H1 (cell line): Measurements from ENCODE around the gene KCND1. TPM values are rescaled to one million over a fixed set of nuclear protein-coding genes. Genes with fewer than 3 reads are reported as not detected.

ENCODE experiments used
- CTCF ChIA-PET: fragments of 300-600 bp; sonication (Branson Sonifier 250); formaldehyde crosslinking; loops from one replicate; lab custom pipeline; 2021; ENCODE audit not compliant: partially characterized antibody; lab: Charles Lee
- POLR2A ChIA-PET: fragments of 300-600 bp; sonication (Branson Sonifier 250); formaldehyde crosslinking; loops from one replicate; lab custom pipeline; 2021; ENCODE audit warnings: inconsistent platforms; ENCODE audit not compliant: partially characterized antibody; lab: Charles Lee
- DNase-seq, 2 experiments: peaks; one replicate each; pipeline versions ENCODE4 v3.0.0 to v3.0.0-alpha.2; 2010 to 2022; ENCODE audit warnings: low spot score in 2 of 2, low read depth in 1 of 2, mixed read lengths in 1 of 2
- FAIRE-seq: peaks from 2 replicates; lab custom pipeline; 2011; peaks lifted over from hg19 to GRCh38; lab: Jason Lieb, UNC
- H2AFZ ChIP-seq: 2 replicates; pipeline ENCODE4 v1.8.1; 2012; ENCODE audit warnings: low read length, inconsistent platforms
- H2AK5ac ChIP-seq: 2 replicates; pipeline ENCODE4 v1.6.1; 2013; ENCODE audit warnings: low read depth, low read length
- H2BK120ac ChIP-seq: replicated peaks from 2 replicates; pipeline ENCODE3; 2013; ENCODE audit warnings: low read depth, low read length, inconsistent platforms
- H2BK12ac ChIP-seq: 2 replicates; pipeline ENCODE4 v1.6.1; 2013; ENCODE audit warnings: low read depth, low read length
- H2BK15ac ChIP-seq: 2 replicates; pipeline ENCODE4 v1.6.1; 2013; ENCODE audit warnings: low read length
- H2BK20ac ChIP-seq: 2 replicates; pipeline ENCODE4 v1.6.1; 2013; ENCODE audit warnings: low read length
- H2BK5ac ChIP-seq: 2 replicates; pipeline ENCODE4 v1.6.1; 2013; ENCODE audit warnings: low read depth, low read length
- H3K14ac ChIP-seq: 2 replicates; pipeline ENCODE4 v1.6.1; 2013; ENCODE audit warnings: inconsistent platforms; ENCODE audit not compliant: insufficient read length
- H3K18ac ChIP-seq: 2 replicates; pipeline ENCODE4 v1.6.1; 2013; ENCODE audit warnings: low read length; ENCODE audit errors: extremely low read depth
- H3K23ac ChIP-seq: 2 replicates; pipeline ENCODE4 v1.6.1; 2013; ENCODE audit warnings: inconsistent platforms; ENCODE audit not compliant: insufficient read length
- H3K23me2 ChIP-seq: 2 replicates; pipeline ENCODE4 v1.6.1; 2013; ENCODE audit warnings: low read depth, low read length
- H3K27ac ChIP-seq: 2 replicates; pipeline ENCODE4 v1.6.1; 2011; ENCODE audit warnings: low read depth, low read length, inconsistent platforms
- H3K27me3 ChIP-seq, 4 experiments: replicated peaks in 1 of 4; 1 replicate in 1 of 4; 2 replicates in 3 of 4; pipeline versions ENCODE4 v1.6.1 to v1.8.1; 2011 to 2013; ENCODE audit warnings: low read length in 3 of 4, mild to moderate bottlenecking in 3 of 4, inconsistent platforms in 2 of 4, mixed read lengths in 2 of 4, moderate library complexity in 1 of 4; ENCODE audit not compliant: control insufficient read depth in 3 of 4, insufficient read depth in 3 of 4; ENCODE audit errors: extremely low read depth in 1 of 4
- H3K36me3 ChIP-seq, 4 experiments: 2 replicates each; pipeline versions ENCODE4 v1.6.1 to v1.8.1; 2011 to 2013; ENCODE audit warnings: mild to moderate bottlenecking in 4 of 4, low read length in 3 of 4, moderate library complexity in 2 of 4, control low read depth in 1 of 4, inconsistent platforms in 1 of 4; ENCODE audit not compliant: insufficient read depth in 4 of 4, control insufficient read depth in 2 of 4
- H3K4ac ChIP-seq: replicated peaks from 2 replicates; pipeline ENCODE3; 2013; ENCODE audit warnings: low read length, low read depth, mixed read lengths, inconsistent platforms; ENCODE audit not compliant: insufficient read length
- H3K4me1 ChIP-seq, 4 experiments: replicated peaks in 1 of 4; 1 replicate in 1 of 4; 2 replicates in 3 of 4; pipeline versions ENCODE4 v1.6.1 to v1.8.1; 2011 to 2013; ENCODE audit warnings: low read length in 3 of 4, inconsistent platforms in 2 of 4, mixed read lengths in 1 of 4; ENCODE audit not compliant: insufficient read depth in 4 of 4, control insufficient read depth in 3 of 4
- H3K4me2 ChIP-seq, 2 experiments: 2 replicates each; pipeline versions ENCODE4 v1.6.1 to v1.8.1; 2011 to 2013; ENCODE audit warnings: low read depth in 2 of 2, low read length in 2 of 2, control low read depth in 1 of 2, inconsistent platforms in 1 of 2, mild to moderate bottlenecking in 1 of 2; ENCODE audit not compliant: insufficient read depth in 1 of 2
- H3K4me3 ChIP-seq, 4 experiments: fragments of 200-600, 300-600 bp in 1 of 4; sonication (generic), shearing (Covaris generic), sonication (Bioruptor Twin) in 1 of 4; 2 replicates each; pipeline versions ENCODE4 v1.5.1 to v1.8.1; 2011 to 2016; ENCODE audit warnings: low read length in 4 of 4, low read depth in 3 of 4, control low read depth in 2 of 4, inconsistent platforms in 2 of 4, mild to moderate bottlenecking in 2 of 4, mixed read lengths in 1 of 4, moderate library complexity in 1 of 4; ENCODE audit not compliant: insufficient read depth in 2 of 4; ENCODE audit errors: extremely low read depth in 1 of 4
- H3K56ac ChIP-seq: replicated peaks from 2 replicates; pipeline ENCODE3; 2013; ENCODE audit warnings: low read depth, mild to moderate bottlenecking, mixed read lengths, low read length, inconsistent platforms; ENCODE audit not compliant: insufficient read length
- H3K79me1 ChIP-seq: 2 replicates; pipeline ENCODE4 v1.6.1; 2013; ENCODE audit warnings: low read depth, low read length, control low read depth
- H3K79me2 ChIP-seq, 2 experiments: 2 replicates each; pipeline versions ENCODE4 v1.6.1 to v1.8.1; 2012 to 2013; ENCODE audit warnings: low read length in 2 of 2, mild to moderate bottlenecking in 2 of 2, inconsistent platforms in 1 of 2; ENCODE audit not compliant: insufficient read depth in 2 of 2, control insufficient read depth in 1 of 2
- H3K9ac ChIP-seq, 4 experiments: replicated peaks in 1 of 4; 1 replicate in 1 of 4; 2 replicates in 3 of 4; pipeline versions ENCODE4 v1.6.1 to v1.8.1; 2011 to 2013; ENCODE audit warnings: low read depth in 3 of 4, low read length in 3 of 4, control low read depth in 2 of 4, mild to moderate bottlenecking in 2 of 4, moderate library complexity in 2 of 4, inconsistent platforms in 1 of 4; ENCODE audit errors: extremely low read depth in 1 of 4
- H3K9me3 ChIP-seq, 2 experiments: 2 replicates each; pipeline versions ENCODE4 v1.6.1 to v1.8.1; 2012 to 2013; ENCODE audit warnings: mild to moderate bottlenecking in 2 of 2, moderate library complexity in 2 of 2, control low read depth in 1 of 2, inconsistent platforms in 1 of 2, low read depth in 1 of 2, low read length in 1 of 2, mixed read lengths in 1 of 2; ENCODE audit not compliant: insufficient read depth in 2 of 2
- H4K20me1 ChIP-seq, 2 experiments: replicated peaks in 1 of 2; 2 replicates each; pipeline versions ENCODE3 to v1.8.1; 2011 to 2013; ENCODE audit warnings: inconsistent platforms in 2 of 2, low read length in 2 of 2, mild to moderate bottlenecking in 1 of 2; ENCODE audit not compliant: insufficient read depth in 2 of 2, control insufficient read depth in 1 of 2
- H4K5ac ChIP-seq: 2 replicates; pipeline ENCODE4 v1.6.1; 2013; ENCODE audit warnings: low read length, low read depth, mixed read lengths, inconsistent platforms; ENCODE audit not compliant: insufficient read length
- H4K8ac ChIP-seq: 2 replicates; pipeline ENCODE4 v1.8.0; 2013; ENCODE audit warnings: mild to moderate bottlenecking, moderate library complexity, low read length, inconsistent platforms; ENCODE audit not compliant: insufficient read depth; ENCODE audit errors: extremely low read depth
- H4K91ac ChIP-seq: replicated peaks from 2 replicates; pipeline ENCODE3; 2013; ENCODE audit warnings: low read length, mixed read lengths, inconsistent platforms; ENCODE audit not compliant: insufficient read length
- BCL11A ChIP-seq, 2 experiments: IDR thresholded peaks; one replicate each; pipeline ENCODE4 v1.6.1; 2011; ENCODE audit warnings: low read depth in 2 of 2, low read length in 2 of 2, mild to moderate bottlenecking in 2 of 2
- CEBPB ChIP-seq: IDR thresholded peaks from 2 replicates; pipeline ENCODE4 v1.6.1; 2012; ENCODE audit warnings: low read depth, low read length
- CTBP2 ChIP-seq: IDR thresholded peaks from 2 replicates; pipeline ENCODE4 v1.7.0; 2011; ENCODE audit warnings: borderline replicate concordance, mild to moderate bottlenecking, moderate library complexity, mixed read lengths, low read length; ENCODE audit not compliant: insufficient read depth, insufficient read length
- EZH2 ChIP-seq: fragments of 200-600 bp; sonication (generic); IDR thresholded peaks from 2 replicates; pipeline ENCODE4 v1.7.1; 2012; ENCODE audit warnings: low read depth, mild to moderate bottlenecking, moderate library complexity, low read length, inconsistent platforms; ENCODE audit not compliant: severe bottlenecking
- GABPA ChIP-seq: IDR thresholded peaks from 2 replicates; pipeline ENCODE4 v1.6.1; 2011; ENCODE audit warnings: mild to moderate bottlenecking, low read length, moderate library complexity, borderline replicate concordance; ENCODE audit not compliant: insufficient read depth
- HDAC2 ChIP-seq, 2 experiments: fragments of 300-600 bp in 1 of 2; sonication (generic) in 1 of 2; IDR thresholded peaks; 2 replicates each; pipeline ENCODE4 v1.6.1; 2011 to 2012; ENCODE audit warnings: low read depth in 2 of 2, low read length in 2 of 2, mild to moderate bottlenecking in 2 of 2, moderate library complexity in 2 of 2, borderline replicate concordance in 1 of 2, inconsistent platforms in 1 of 2
- HDAC6 ChIP-seq: IDR thresholded peaks from one replicate; pipeline ENCODE4 v1.7.1; 2012; ENCODE audit warnings: low read depth, mild to moderate bottlenecking, inconsistent platforms, low read length, moderate library complexity
- RAD21 ChIP-seq, 2 experiments: IDR thresholded peaks in 1 of 2; conservative IDR thresholded peaks in 1 of 2; 2 replicates each; pipeline ENCODE4 v1.6.1; 2011; ENCODE audit warnings: low read depth in 2 of 2, low read length in 2 of 2, improper control_type of control experiment in 1 of 2, inconsistent platforms in 1 of 2, mild to moderate bottlenecking in 1 of 2, moderate library complexity in 1 of 2
- RBBP5 ChIP-seq: IDR thresholded peaks from 2 replicates; pipeline ENCODE4 v1.7.1; 2012; ENCODE audit warnings: low read depth, mild to moderate bottlenecking, inconsistent platforms, low read length, moderate library complexity, borderline replicate concordance
- RFX5 ChIP-seq: IDR thresholded peaks from 2 replicates; pipeline ENCODE4 v1.6.1; 2011; ENCODE audit warnings: low read depth, low read length, improper control_type of control experiment, borderline replicate concordance
- SIX5 ChIP-seq: IDR thresholded peaks from 2 replicates; pipeline ENCODE4 v1.6.1; 2011; ENCODE audit warnings: mild to moderate bottlenecking, low read depth, low read length
- SP1 ChIP-seq: IDR thresholded peaks from 2 replicates; pipeline ENCODE4 v1.6.1; 2011; ENCODE audit warnings: low read depth, low read length
- TAF7 ChIP-seq: optimal IDR thresholded peaks from 2 replicates; pipeline ENCODE3; 2011; ENCODE audit warnings: low read depth, mild to moderate bottlenecking, inconsistent platforms, low read length, moderate library complexity, borderline replicate concordance
- YY1 ChIP-seq: IDR thresholded peaks from 2 replicates; pipeline ENCODE4 v1.6.1; 2011; ENCODE audit warnings: low read depth, mild to moderate bottlenecking, low read length
- WGBS, 2 experiments: shearing (Covaris generic) in 1 of 2; methylation state at CpG; one replicate each; pipeline versions ENCODE4 v1.1.6 to v1.1.7; 2013 to 2015; ENCODE audit warnings: low lambda C conversion rate in 2 of 2, mixed read lengths in 2 of 2, inconsistent platforms in 1 of 2, low coverage in 1 of 2, missing lambda C conversion rate in 1 of 2; ENCODE audit not compliant: insufficient replicate concordance in 2 of 2, insufficient coverage in 1 of 2, insufficient read length in 1 of 2; ENCODE audit errors: extremely low coverage in 1 of 2, missing lambda C conversion rate in 1 of 2; 5-methylcytosine and 5-hydroxymethylcytosine counted together
- polyA plus RNA-seq, 7 experiments: library from polyadenylated mRNA; depleted of rRNA in 3 of 7; stranded (reverse) in 5 of 7; unstranded in 2 of 7; fragments of >200 nt in 5 of 7; fragments of 200-250 nt in 2 of 7; gene quantifications; 1 replicate in 5 of 7; 2 replicates in 1 of 7; 4 replicates in 1 of 7; pipeline versions ENCODE4 v1.2.1 to v1.2.3, GENCODE V29; 2011 to 2013; ENCODE audit warnings: missing spikeins in 2 of 7, mixed read lengths in 2 of 7
- total RNA-seq: library from RNA; stranded (reverse); fragmentation: NEBNext Ultra II Directional; extraction: Animal tissue kit (Norgen Biotek cat#: 25700); gene quantifications from 2 replicates; pipeline ENCODE4 v1.2.1, GENCODE V29; 2021

The KCND1 gene
- total and polyA plus RNA-seq, 2 of the 8 experiments (the other 6 are each of a cell fraction or from before 2014, with no cell fraction given), result 3.1 to 6.8 TPM

- ChIA-PET CTCF (no interaction called here), POLR2A (interaction anchor here (0.7 to 1.1 kb wide), 2 partner anchors 9 to 12 kb away, joined by 3 read pairs; no protein-coding TSS in a partner anchor)
- DNase-seq (no peak), FAIRE-seq (no peak)
- H3K79me1 ChIP-seq, result no peaks in the 10 kb centered on the region
- H3K9me3 ChIP-seq, result no peaks in the 10 kb centered on the region
- H2BK15ac ChIP-seq, result no peak overlapping the region
- no peak overlapping the region for H4K8ac ChIP-seq
- H3K4ac ChIP-seq, result no peak overlapping the region
- no peaks in the 10 kb centered on the region for H4K20me1 ChIP-seq
- H3K4me2 ChIP-seq, result no peak overlapping the region
- no peak overlapping the region for H3K27ac ChIP-seq
- no peak overlapping the region for H2AK5ac ChIP-seq
- 89% methylated on average over 1 of the region's 2 CpGs; no CpG with 5 or more reads in 1 of the 2 experiments for WGBS, 2 experiments
- H3K4me3 ChIP-seq, result no peak overlapping the region
- H4K5ac ChIP-seq, result no peak overlapping the region
- no peak overlapping the region for H2BK20ac ChIP-seq
- H3K14ac ChIP-seq, result no peak overlapping the region
- no peak overlapping the region for H2BK12ac ChIP-seq
- H3K9ac ChIP-seq, result no peak overlapping the region
- H2AFZ ChIP-seq, result no peak overlapping the region
- H4K91ac ChIP-seq, result no peak overlapping the region
- H3K36me3 ChIP-seq, result no peaks in the 10 kb centered on the region
- H3K18ac ChIP-seq, result no peak overlapping the region
- H3K79me2 ChIP-seq, result no peaks in the 10 kb centered on the region
- H3K23me2 ChIP-seq, result no peaks in the 10 kb centered on the region
- no peak overlapping the region for H3K23ac ChIP-seq
- H2BK5ac ChIP-seq, result no peak overlapping the region
- no peaks in the 10 kb centered on the region for H3K4me1 ChIP-seq
- H3K27me3 ChIP-seq, result no peaks in the 10 kb centered on the region
- no peak overlapping the region for H2BK120ac ChIP-seq
- TF ChIP-seq HDAC6, result no peak
- TF ChIP-seq YY1, result no peak
- no peak for TF ChIP-seq RAD21 (IDR thresholded peaks at IDR 0.05 in 1 of 2, conservative IDR thresholded peaks at IDR 0.05 in 1 of 2; ENCODE audit: low read depth in 2 of 2, low read length in 2 of 2)
- no peak for TF ChIP-seq EZH2
- no peak for TF ChIP-seq CEBPB
- no peak for TF ChIP-seq SIX5
- no peak for TF ChIP-seq GABPA
- no peak for TF ChIP-seq RFX5
- TF ChIP-seq CTBP2, result no peak
- no peak for TF ChIP-seq TAF7
- TF ChIP-seq SP1, result no peak
- no peak for TF ChIP-seq HDAC2 (IDR thresholded peaks at IDR 0.05; ENCODE audit: borderline replicate concordance in 1 of 2, low read depth in 2 of 2, low read length in 2 of 2)
- no peak for TF ChIP-seq RBBP5
- TF ChIP-seq BCL11A (IDR thresholded peaks at IDR 0.05; ENCODE audit: low read depth in 2 of 2, low read length in 2 of 2), result no peak
- no peak overlapping the region for H3K56ac ChIP-seq
Observed at GRCh38 chrX:49019050-49019449, 47.4 kb upstream of the KCND1 start.
